Erythroblast (primary cell): ENCODE results near the gene GALNT8.
"Not testable (repeated sequence)": the region's sequence is repeated elsewhere in the genome, so short reads cannot be mapped to it uniquely, and the experiment has no call there.

ENCODE experiments used
- DNase-seq, 2 experiments: peaks; one replicate each; lab custom pipeline; 2025; lab: John Stamatoyannopoulos, UW
- GATA1 ChIP-seq: IDR thresholded peaks from 2 replicates; pipeline ENCODE4 v1.6.1; 2011; ENCODE audit warnings: low read depth, mild to moderate bottlenecking, control low read depth, low read length, moderate library complexity
- POLR2A ChIP-seq: IDR thresholded peaks from 2 replicates; pipeline ENCODE4 v1.6.1; 2011; ENCODE audit warnings: mild to moderate bottlenecking, low read length

Gene GALNT8, protein sequence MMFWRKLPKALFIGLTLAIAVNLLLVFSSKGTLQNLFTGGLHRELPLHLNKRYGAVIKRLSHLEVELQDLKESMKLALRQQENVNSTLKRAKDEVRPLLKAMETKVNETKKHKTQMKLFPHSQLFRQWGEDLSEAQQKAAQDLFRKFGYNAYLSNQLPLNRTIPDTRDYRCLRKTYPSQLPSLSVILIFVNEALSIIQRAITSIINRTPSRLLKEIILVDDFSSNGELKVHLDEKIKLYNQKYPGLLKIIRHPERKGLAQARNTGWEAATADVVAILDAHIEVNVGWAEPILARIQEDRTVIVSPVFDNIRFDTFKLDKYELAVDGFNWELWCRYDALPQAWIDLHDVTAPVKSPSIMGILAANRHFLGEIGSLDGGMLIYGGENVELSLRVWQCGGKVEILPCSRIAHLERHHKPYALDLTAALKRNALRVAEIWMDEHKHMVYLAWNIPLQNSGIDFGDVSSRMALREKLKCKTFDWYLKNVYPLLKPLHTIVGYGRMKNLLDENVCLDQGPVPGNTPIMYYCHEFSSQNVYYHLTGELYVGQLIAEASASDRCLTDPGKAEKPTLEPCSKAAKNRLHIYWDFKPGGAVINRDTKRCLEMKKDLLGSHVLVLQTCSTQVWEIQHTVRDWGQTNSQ

DNA sequence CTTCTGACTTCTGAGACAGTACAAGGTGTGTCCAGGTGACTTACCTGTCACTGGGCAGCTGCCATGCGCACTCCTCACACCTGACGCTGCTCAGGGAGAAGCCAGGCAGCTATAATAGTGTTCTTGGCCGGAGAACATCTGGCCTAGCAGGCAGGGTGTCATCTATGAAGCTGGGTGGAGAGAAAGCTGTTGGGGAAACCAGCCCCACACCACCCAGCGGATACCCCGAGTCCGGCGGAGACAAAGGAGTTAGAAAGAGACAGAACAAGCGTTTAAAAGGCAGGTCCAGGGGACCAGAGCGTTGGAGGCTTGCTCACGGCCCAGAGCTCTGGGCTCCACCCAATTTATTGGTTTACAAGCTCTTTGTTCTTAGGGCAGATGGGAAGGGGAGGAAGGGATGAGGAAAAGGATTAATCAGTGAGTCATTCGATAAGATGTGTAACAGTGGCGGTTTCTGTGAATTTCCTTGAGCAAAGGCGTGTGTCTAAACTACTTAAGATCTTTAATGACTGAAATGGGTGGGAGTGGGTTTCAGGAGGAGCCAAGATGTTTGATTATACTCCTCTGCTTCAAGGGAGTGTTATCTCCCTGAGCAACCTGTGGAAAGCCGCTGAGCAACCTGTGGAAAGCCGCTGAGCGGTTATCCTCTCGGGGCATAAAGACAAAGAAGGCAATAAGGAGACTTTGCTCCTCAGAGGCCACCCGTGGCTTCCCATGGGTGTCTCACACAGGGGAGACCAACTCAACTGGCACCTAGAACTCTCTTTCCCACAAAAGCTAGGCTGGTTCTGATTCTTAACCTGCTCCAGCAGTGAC lies at the start of gene GALNT8:
TSS of gene GALNT8 (plus strand) at position 580 of the 816 bp plus-strand sequence. CDS start 278 bp downstream, outside the sequence.
- no peak for DNase-seq
- TF ChIP-seq GATA1 (no peak), POLR2A (no peak)

DNA sequence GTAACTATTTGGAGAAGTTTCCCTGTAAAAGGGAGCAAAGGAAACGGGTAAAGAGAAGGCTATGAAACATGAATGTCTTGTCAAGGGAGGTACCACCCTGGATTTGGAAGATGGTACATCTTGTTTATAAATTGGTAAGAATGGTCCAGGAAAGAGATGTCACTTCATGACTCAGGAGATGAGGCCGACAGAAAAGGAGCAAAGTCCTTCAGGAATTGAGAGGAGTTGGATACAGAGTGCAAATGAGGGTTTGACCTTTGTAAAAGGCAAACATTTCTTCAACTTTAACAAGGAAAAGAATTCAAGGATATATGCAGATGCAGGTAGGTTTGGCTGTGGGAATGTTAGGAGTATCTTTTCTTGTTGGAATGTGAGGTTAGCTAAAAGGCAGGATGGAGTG lies 40.5 kb upstream of the GALNT8 start:
- TF ChIP-seq POLR2A = no peak
- TF ChIP-seq GATA1 = no peak

DNA sequence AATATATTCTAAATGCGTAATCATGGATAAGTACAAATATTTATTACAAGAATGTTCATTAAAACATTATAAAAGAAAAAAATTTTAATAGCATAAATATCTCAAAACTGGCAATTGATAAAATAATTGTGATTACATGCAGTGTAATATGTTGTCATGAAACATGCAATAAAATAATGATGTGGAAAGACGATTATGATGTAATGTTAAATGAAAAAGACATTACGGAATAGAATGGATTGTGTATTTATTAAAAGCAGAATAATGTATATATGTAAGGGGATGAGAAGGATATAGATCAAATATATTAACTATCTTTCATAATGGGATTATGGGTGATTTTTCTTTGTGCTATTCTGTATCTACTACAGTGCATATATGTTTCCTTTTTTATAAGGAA lies 38.5 kb upstream of the GALNT8 start:
- DNase-seq = no peak
- TF ChIP-seq POLR2A (no peak), GATA1 (no peak)

More for the DNA sequence above, 40.5 kb upstream of the GALNT8 start:
- DNase-seq = no peak

DNA sequence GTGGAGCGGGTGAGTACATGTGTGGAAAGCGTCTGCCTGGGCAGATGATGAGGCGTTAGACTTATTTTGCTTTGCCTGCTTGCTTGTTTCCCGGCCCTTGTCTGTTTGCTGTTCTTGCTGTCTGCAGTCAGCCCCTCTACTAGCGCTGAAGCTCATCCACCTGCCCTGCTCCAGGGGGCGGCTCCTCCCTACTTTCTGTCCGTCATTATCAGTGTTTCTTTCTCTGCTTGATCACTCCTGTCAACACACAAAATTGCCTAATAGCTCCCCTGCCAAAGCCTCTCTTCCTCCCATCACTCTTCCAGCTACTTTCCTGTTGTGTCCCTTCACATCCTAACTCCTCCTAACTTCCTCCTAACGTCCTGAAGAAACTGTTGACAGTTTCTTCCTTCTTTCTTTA lies 34.9 kb upstream of the GALNT8 start:
- TF ChIP-seq POLR2A = no peak
- no peak for TF ChIP-seq GATA1

DNA sequence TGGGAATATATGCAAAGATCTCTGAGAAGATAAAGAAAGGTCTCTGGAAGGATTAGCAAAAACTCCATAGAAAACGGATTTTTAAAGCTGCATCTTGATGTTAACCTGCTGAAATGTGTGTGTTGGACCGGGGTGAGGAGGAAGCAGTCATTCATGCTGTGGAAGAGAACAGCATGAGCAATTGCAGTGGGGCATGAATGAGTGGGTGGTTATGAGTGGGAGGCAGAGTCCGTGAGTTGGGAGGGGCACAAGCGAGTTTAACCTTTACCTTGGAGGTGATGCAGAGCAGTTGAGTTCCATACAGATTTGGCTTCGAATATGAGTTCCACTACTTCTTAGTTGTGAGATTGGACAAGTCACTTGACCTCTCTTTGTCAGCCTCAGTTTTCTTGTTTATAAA lies 29.4 kb upstream of the GALNT8 start:
- no peak for DNase-seq
- TF ChIP-seq GATA1 (no peak), POLR2A (no peak)

More for the DNA sequence above, 34.9 kb upstream of the GALNT8 start:
- DNase-seq = no peak

DNA sequence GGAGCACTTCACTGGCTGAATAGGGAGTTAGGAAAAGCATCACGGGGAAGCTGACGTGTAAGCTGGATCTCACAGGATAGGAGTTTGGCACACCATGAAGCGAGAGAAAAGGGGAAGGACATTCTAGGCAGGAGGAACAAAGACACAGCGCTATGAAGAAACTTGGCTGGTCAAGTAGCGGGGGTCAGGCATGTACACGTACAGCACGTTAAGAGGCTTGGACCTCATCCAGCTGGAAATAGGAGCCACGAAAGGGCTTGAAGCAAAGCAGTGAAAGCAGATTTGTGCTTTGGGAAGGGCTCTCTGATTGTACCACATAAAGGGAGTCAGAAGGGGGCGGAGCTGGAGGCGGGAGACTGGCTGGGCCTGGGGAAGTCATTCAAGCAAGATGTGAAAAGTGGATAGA lies 19.6 kb upstream of the GALNT8 start:
- no peak for DNase-seq
- TF ChIP-seq POLR2A = no peak
- no peak for TF ChIP-seq GATA1

DNA sequence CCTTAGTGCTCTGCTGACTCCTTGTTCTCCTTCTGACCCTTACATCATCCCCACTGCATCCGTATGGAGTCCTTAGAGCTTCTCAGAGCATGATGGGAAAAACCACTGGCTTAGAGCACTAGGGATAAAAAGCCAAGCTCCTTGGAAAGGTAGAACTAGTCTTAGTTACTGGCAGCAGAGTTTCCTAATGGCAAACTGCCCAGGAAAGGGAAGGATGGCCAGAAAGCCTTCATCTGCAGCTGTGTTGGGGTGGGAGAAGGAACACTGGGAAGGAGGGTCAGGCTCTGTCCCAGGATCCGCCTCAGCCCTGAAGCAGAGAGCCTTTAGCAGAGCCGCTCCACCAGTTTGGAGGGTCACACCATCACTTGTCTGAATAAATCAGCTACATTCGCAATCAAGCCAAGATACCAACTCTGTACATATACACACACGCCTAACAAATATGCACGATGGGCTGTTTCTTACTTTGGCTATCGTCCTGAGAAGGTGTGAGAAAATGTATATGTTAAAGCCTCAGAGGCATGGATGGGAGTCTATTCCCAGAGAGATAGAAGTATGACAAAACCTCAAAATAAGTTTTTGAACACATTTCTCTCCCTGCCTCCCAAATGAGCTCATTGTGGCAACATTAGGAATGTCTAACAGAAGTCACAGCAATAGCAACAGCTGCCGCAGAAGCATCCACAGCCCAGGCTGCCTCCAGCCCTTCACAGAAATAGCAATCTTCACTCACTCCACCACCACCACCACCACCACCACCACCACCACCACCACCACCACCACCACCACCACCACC lies 18.6 kb upstream of the GALNT8 start:
- TF ChIP-seq POLR2A (no peak), GATA1 (no peak)

DNA sequence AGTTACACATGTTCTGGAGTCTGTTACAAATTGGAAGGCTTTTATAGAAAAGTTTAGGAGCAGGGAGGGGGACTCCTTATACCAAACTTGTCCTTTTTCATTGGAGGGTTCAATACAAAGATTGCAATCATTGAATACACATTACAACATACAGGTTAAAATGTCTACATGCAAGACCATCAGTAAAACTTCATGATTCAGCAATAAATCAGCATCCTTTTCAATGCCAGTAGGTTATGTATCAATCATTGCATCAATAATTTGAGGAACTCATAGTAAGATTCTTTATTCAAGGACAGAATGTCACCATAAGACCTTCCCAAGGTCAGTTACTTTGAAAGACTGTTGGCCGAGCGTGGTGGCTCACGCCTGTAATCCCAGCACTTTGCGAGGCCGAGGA lies 16.5 kb upstream of the GALNT8 start:
- TF ChIP-seq GATA1 = no peak
- no peak for TF ChIP-seq POLR2A

More for the DNA sequence above, 18.6 kb upstream of the GALNT8 start:
- DNase-seq = no peak

DNA sequence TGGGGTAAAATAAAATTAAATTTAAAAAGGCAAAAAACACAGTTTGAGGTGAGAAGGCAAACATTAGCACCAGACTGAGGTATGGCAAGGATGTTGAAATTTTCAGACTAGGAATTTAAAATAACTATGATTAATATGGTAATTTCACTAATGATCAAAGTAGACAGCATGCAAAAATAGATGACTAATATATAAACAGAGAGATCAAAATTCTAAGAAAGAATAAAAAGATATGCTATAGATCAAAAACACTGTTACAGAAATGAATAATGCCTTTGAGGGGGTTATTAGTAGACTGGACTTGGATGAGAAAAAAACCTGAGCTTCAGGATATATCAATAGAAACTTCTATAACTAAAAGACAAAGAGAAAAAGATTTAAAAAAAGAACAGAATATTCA lies 14.4 kb upstream of the GALNT8 start:
- no peak for DNase-seq
- no peak for TF ChIP-seq GATA1
- no peak for TF ChIP-seq POLR2A

More for the DNA sequence above, 16.5 kb upstream of the GALNT8 start:
- DNase-seq = no peak

DNA sequence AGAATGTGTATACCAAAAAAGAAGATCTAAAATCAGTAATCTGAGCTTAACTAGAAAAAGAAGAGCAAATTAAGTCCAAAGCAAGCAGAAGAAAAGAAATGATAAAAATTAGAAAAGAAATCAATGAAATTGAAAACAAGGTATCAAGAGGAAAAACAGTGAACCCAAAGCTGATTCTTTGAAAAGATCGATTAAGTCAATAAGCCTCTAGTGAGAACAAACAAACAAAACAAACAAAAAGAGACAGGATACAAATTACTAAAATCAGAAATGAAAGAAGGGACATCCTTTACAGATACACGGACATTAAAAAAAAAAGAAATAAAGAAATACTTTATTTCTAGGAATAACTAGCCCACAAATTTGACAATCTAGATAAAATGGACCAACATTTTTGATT lies 12.9 kb upstream of the GALNT8 start:
- TF ChIP-seq POLR2A (no peak), GATA1 (no peak)
- DNase-seq = no peak

DNA sequence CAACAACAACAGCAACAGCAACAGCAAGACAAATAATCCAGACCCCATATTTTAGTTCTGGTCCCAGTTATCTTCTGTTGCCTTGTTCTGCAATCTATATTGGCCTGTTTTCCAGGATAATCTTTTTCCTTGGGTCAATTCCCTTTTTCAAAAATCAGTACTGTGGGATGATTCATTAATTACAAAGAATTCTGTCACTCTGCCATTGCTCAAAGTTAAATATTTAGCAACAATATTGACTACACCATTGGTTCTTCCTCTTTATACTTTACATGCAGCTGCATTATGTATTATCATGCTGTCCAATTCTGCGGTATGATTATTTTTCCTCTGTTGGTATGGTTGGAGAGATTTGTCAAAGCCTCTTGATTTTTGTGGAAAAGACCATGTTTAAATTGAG lies 10.1 kb upstream of the GALNT8 start:
- no peak for DNase-seq
- no peak for TF ChIP-seq POLR2A
- TF ChIP-seq GATA1 = no peak

DNA sequence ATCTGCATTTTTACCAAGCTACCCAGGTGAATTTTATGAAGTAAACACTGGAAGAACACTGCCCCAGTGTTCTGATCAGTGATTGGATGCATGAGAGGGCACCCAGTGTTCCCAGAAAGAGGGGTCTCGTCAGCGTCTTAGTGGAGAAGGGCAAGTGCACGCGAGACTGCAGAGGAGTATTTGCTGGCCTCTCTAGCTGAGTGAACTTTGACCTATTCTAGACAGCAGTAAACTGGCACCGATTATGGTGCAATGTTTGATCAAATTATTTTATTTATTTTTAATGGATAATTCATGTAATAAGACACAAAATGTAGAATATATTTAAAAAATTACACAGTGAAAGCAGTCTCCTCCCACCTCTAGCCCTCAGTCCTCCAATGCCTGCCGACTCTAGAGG lies 5.3 kb upstream of the GALNT8 start:
- TF ChIP-seq GATA1 (no peak), POLR2A (no peak)
- DNase-seq = no peak

DNA sequence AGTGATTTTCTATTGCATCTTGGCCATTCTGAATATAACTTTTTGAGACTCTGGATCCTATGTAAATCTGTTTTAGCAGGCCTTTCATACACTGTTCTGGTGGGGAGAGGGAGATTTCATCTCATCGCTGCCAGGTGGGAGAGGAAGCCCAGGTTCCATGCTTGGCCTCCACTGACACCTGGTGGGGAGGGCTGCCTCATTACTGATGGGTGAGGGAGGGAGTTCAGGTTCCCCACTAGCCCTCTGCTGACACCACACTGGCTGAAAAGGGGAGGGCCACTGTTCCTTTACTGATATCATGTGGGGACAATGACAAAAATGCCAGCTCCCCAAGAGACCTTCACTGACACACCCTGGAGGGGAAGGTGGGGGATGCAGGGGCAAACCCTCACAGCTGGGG lies 2.4 kb upstream of the GALNT8 start:
- no peak for TF ChIP-seq POLR2A
- no peak for TF ChIP-seq GATA1
- DNase-seq = no peak

DNA sequence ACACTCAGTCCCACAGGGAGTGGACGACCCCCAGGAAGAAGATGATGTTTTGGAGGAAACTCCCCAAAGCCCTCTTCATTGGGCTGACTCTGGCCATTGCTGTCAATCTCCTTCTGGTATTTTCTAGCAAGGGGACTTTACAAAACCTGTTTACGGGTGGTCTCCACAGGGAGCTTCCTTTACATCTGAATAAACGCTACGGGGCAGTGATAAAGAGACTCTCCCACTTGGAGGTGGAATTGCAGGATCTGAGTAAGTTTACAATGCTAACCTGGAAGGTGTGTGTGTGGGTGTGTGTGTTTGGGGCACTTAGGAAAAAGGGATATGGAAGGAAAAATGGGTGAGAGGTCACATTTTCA lies 416 bp downstream of the GALNT8 start:
- no peak for DNase-seq
- TF ChIP-seq POLR2A = no peak
- TF ChIP-seq GATA1 = no peak

DNA sequence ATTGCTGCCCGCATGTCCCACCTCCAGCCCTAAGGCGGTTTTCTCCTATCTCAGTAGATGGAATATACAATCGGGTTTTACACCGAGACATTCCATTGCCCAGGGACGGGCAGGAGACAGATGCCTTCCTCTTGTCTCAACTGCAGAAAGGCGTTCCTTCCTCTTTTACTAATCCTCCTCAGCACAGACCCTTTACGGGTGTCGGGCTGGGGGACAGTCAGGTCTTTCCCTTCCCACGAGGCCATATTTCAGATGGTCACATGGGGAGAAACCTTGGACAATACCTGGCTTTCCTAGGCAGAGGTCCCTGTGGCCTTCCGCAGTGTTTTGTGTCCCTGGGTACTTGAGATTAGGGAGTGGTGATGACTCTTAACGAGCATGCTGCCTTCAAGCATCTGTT lies 1.4 kb downstream of the GALNT8 start:
- DNase-seq = not testable (repeated sequence)
